ENCODE measurements around the gene APBA1. TPM values are rescaled to one million over a fixed set of nuclear protein-coding genes. Genes with fewer than 3 reads are reported as not detected.

APBA1 gene
- total and polyA plus RNA-seq, 5 donors, result 3.5 to 9.2 (median 6.2) TPM

DNA sequence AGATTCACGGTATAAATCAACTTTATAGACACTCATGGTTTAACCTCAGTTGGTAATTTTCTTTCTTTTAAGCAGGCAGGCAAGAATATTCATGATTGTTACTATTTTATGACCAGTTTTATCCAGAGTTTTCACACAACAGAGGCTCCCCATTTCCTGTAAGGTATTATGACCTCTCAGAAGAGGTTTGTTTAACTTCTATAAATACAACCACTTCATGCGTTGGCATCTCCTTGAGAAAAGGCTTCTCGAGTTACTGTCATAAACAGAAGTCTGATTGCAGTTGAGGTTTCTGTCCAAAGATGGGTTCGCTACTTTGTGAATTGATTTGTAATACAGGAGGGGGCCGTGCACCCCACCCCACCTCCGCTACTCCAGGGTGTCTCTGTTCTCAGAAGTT is 291.9 kb downstream of the APBA1 start:
- peak overlapping the region; percentile 87 for H3K27ac ChIP-seq (ENCODE audit: low read length)
- peaks cover 7% of the 10 kb centered on the region for H3K4me1 ChIP-seq (ENCODE audit: control insufficient read depth, insufficient read depth, low read length)
- no peaks in the 10 kb centered on the region for H3K27me3 ChIP-seq (ENCODE audit: control insufficient read depth, insufficient read depth)
- intact Hi-C loops (cut with DNase I), result loop anchor here in 3 of 4 donors (10.0 kb wide), 3 partner anchors 56 to 156 kb away; partner anchors contain the start of gene ENTREP1 (in 2 of the 3)
- no peak for DNase-seq
- 78% methylated on average over 6 of the region's 6 CpGs for WGBS
- H3K9me3 ChIP-seq (ENCODE audit: control insufficient read depth, low read length), result no peaks in the 10 kb centered on the region
- no peak for ATAC-seq
- no peak overlapping the region for H3K4me3 ChIP-seq (ENCODE audit: low read length)

DNA sequence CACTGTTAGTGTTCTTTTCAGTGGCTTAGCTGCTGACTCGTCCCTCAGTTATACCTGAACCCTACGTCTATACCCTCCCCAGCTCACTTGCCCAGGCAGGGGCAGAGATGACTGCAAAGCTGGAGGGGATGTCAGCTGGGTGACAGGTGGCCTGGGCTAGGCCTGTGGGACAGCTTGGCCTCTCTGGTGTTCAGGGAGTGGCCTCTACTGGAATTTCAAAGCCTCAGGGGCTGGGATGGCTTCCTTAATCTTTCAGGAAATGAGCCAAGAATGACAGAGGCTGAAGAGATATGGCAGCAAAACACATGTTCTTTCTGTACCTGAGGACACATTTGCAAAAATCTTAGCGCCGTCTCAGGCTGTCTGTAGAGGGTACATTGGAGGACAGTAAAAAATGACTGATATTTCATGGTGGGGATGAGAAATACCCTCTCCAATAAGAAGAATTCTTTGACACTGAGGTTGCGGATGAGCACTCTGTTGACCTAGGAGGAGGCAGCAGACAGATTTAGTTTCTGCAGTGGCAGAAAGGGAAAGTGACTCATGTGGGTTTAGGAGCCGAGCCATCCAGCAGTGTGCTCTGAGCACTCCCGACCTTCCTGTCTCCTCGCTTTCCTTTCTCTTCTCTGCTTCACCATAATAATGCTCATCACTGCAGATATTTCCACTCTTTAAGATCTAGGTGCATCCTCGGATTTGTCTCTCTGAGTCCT is 292.7 kb downstream of the APBA1 start:
- WGBS, result 39% methylated on average over 9 of the region's 9 CpGs
- intact Hi-C loops (cut with DNase I), result no loop called here
- Histone ChIP-seq H3K4me3 (ENCODE audit: low read length) (no peak overlapping the region), H3K27me3 (ENCODE audit: control insufficient read depth, insufficient read depth) (no peaks in the 10 kb centered on the region), H3K4me1 (ENCODE audit: control insufficient read depth, insufficient read depth, low read length) (peaks cover 7% of the 10 kb centered on the region), H3K27ac (ENCODE audit: low read length) (peak overlapping the region; percentile 94), H3K9me3 (ENCODE audit: control insufficient read depth, low read length) (no peaks in the 10 kb centered on the region)
- peak; percentile 77 to 93 for ATAC-seq
- peak in 2 of 3 donors; percentile 21 to 35 for DNase-seq

- Histone ChIP-seq H3K9me3 (ENCODE audit: control insufficient read depth, low read length) (no peaks in the 10 kb centered on the region), H3K4me1 (ENCODE audit: control insufficient read depth, insufficient read depth, low read length) (peaks cover 7% of the 10 kb centered on the region), H3K27ac (ENCODE audit: low read length) (no peak overlapping the region), H3K27me3 (ENCODE audit: control insufficient read depth, insufficient read depth) (no peaks in the 10 kb centered on the region), H3K4me3 (ENCODE audit: low read length) (no peak overlapping the region)
- ATAC-seq (no peak), DNase-seq (no peak)
- intact Hi-C loops (cut with DNase I), result no loop called here
- 71% methylated on average over 2 of the region's 2 CpGs for WGBS
Observed at GRCh38 chr9:69377981-69378380, 294.2 kb downstream of the APBA1 start.

Other genes with a start within 250 kb of the APBA1 start
- 10 to 100 TPM; 27.6 to 38.1 (median 35.0) TPM for gene PTAR1, start 87.6 kb upstream of the APBA1 start, total RNA-seq
- gene PTAR1, start 87.6 kb upstream of the APBA1 start, polyA plus RNA-seq, result 7.4 TPM
- gene CFAP95, start 148.4 kb upstream of the APBA1 start, total RNA-seq, result not detected
- gene CFAP95, start 148.4 kb upstream of the APBA1 start, polyA plus RNA-seq, result not detected

All from right cardiac atrium (tissue), 5 donors.